Hematopoietic multipotent progenitor cell treated with erythropoietin and hydrocortisone succinate and interleukin-3 and kit ligand, for 6 days (in vitro differentiated cells): ENCODE results near the gene VTI1A.
A peak's percentile ranks its signal among the peaks of the same experiment; 100 is the strongest.
"Not testable (repeated sequence)": the region's sequence is repeated elsewhere in the genome, so short reads cannot be mapped to it uniquely, and the experiment has no call there.

Source experiments
- DNase-seq: peaks from one replicate; pipeline ENCODE4 v3.0.0-alpha.2; 2015

The VTI1A gene

DNA sequence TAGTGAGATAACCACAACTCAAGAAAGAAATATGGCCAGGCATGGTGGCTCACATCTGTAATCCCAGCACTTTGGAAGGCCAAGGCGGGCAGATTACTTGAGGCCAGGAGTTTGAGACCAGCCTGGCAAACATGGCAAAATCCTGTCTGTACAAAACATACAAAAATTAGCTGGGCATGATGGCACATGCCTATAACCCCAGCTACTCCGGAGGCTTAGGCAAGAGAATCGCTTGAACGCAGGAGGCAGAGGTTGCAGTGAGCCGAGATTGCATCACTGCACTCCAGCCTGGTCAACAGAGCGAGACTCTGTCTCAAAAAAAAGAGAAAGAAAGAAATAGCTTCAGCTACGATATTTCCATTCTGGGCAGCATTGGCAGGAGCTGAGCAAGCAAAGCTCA is 143.8 kb downstream of the VTI1A start:
- not testable (repeated sequence) for DNase-seq

- DNase-seq, result no peak
Observed at GRCh38 chr10:112593023-112593422, 146.0 kb downstream of the VTI1A start.

GRCh38 chr10:112601214-112602090 is 154.4 kb downstream of the VTI1A start:
- no peak for DNase-seq

- no peak for DNase-seq
Observed at GRCh38 chr10:112603062-112603461, 156.0 kb downstream of the VTI1A start.

- DNase-seq, result peak; percentile 11
Observed at GRCh38 chr10:112605063-112605462, 158.0 kb downstream of the VTI1A start.

DNA sequence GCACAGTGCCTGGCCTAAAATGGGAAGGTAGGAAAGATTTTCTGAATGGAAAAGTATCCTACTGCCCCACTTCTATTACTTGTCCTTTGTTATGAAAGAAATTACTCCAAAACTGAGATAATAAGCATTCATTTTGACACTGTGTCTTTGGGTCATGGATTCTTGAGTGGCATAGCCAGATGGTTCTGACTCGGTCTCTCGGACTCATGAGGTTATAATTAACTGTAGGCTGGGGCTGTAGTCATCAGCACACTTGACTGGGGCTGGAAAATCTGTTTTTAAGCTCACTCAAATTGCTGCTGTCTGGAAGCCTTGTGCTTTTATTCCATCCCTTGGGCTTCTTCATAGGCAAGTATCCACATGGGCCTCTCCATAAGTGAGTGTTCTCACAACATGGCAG is 160.5 kb downstream of the VTI1A start:
- no peak for DNase-seq

DNA sequence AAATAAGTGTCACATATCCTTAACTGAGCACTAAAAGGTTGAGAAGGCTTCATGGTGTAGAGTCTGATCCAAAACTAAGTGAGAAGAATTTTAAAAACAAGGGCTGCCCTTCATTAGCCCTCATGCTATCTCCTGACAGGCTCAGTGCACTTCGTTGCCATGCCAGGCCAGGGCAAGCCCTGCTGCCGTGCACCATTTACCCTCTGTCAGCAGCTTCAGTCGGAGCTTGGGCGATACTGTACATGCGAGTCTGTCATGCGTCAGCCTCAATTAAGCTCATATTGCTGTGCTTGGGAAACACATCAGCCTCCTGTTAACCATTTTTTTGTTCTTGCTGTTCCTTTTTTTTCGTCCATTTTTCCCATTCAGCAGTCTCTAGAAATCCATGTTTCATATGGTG is 166.6 kb downstream of the VTI1A start:
- no peak for DNase-seq

GRCh38 chr10:112614072-112614471 is 167.1 kb downstream of the VTI1A start:
- DNase-seq, result no peak

DNA sequence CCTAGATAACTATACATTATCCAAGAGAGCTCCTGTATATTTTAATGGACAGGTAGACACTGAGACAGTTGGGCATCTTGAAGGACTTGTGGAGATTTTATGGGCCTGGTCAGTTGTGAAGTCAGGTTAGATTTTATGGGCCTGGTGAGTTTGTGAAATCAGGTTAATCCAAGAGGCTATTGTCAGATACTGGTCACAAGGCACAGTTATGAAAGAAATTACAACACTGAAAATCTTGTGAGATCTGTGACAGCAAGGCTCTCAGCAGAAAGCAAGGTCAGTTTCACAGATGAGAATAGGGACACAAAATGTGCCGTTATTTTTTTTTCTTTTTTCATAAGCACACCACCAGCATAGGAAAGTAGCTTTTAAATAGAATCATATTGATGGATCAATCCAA is 167.6 kb downstream of the VTI1A start:
- DNase-seq, result no peak

DNA sequence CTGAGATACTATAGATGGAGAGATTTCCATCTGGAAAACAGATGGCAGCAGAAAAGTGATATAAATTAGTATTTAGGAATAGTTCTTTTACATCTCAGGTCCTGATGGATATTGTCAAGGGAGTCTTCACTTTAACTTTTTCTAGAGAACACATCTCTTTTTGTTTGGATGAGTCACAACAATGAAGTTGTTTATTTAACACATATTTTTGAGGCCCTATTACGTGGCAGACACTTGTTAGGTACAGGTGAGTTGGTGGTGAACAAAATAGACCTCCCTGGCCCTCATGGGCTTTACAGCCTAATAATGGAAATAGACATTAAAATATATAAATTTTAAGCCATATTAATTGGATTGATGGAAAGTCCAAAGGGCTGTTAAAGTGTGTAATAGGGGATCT is 168.3 kb downstream of the VTI1A start:
- DNase-seq, result no peak

DNA sequence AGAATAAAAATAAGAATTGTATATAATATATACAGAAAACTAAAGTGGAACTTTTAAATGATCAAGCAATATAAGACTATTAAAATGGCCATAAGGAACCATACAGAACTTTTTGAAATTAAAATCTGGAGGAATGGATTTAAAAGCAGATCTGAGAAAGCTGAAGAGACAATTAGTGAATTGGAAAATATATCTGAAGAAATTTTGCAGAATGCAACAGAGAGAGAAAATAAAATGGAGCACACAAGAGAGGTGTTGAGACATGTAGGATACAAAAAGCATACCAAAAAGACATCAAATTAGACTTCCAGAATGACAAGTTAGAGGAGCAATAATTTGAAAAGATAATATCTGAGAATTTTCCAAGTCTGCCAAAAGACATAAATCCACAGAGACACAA is 169.6 kb downstream of the VTI1A start:
- no peak for DNase-seq

GRCh38 chr10:112618814-112619213 is 171.8 kb downstream of the VTI1A start:
- DNase-seq, result no peak

DNA sequence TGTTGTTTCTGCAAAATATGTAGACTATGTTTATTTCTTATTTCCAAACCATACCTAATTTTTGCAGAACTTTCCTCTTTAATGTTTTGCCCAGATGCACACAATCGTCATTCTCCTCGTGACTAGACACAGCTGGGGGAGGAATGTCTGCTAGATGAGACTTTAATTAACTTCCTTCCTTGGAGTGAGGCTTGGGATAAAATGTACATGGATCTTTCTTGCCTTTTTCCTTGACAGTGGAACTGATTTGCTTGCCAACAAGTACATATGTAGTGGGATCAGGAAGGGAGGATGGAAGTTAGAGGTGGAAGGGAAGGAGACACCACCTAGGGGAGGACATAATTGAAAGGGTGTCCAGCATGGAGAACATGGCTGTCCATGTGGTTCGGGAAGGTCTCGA is 172.5 kb downstream of the VTI1A start:
- DNase-seq, result no peak

GRCh38 chr10:112622786-112623185 is 175.8 kb downstream of the VTI1A start:
- DNase-seq, result no peak

GRCh38 chr10:112624546-112625048 is 177.6 kb downstream of the VTI1A start:
- DNase-seq, result no peak

DNA sequence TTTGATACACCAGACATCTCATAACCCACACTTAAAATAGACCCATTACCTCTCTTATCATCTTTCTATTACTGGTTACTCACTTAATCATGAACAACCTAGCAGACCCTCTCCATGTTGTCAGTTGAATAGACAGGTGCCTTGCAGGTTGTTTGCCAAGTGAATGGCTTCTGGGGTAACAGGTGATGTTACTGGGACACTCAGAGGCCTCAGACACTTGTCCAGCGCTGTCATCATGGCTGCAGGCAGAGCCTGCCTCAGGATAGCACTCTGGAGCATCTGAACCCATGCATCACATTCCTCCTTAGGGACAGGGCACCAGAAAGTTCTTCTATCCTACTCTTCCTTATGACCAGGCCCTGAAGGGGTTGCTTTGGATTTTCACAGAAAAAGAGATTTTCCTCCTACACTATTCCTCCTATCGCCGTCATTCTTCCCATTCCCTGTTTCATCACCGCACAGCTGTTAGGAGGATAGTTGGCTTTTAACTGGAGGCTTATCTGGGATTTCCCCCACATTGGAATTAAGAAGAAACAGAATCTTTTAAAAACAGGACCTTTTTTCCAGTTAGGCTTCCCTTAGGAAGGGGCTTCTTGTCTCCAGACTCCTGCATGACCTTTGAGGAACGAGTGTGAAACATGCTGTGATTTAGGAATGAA is 182.1 kb downstream of the VTI1A start:
- no peak for DNase-seq

GRCh38 chr10:112631501-112632400 is 184.7 kb downstream of the VTI1A start:
- no peak for DNase-seq

GRCh38 chr10:112634096-112634830 is 187.2 kb downstream of the VTI1A start:
- DNase-seq, result no peak

GRCh38 chr10:112637901-112638300 is 190.9 kb downstream of the VTI1A start:
- no peak for DNase-seq

GRCh38 chr10:112639298-112639697 is 192.3 kb downstream of the VTI1A start:
- DNase-seq, result no peak

DNA sequence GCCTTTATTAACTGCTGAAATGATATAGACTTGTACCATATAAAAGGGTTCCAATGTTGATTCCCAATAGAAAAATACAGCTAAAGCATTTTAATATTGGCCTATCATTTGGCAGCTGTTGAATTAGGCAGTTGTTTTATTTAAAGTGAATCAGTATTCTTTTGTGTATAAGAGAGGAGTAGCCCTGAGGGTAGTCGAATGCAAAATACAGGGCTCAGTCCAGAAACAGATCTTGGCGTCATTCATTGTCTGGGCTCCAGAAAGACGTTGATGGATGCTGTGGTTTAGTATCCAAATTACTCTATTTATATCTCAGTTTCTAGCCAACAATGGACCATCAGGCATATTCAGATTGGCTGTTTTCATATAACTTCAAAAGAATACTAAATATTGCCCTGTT is 193.6 kb downstream of the VTI1A start:
- DNase-seq, result no peak

DNA sequence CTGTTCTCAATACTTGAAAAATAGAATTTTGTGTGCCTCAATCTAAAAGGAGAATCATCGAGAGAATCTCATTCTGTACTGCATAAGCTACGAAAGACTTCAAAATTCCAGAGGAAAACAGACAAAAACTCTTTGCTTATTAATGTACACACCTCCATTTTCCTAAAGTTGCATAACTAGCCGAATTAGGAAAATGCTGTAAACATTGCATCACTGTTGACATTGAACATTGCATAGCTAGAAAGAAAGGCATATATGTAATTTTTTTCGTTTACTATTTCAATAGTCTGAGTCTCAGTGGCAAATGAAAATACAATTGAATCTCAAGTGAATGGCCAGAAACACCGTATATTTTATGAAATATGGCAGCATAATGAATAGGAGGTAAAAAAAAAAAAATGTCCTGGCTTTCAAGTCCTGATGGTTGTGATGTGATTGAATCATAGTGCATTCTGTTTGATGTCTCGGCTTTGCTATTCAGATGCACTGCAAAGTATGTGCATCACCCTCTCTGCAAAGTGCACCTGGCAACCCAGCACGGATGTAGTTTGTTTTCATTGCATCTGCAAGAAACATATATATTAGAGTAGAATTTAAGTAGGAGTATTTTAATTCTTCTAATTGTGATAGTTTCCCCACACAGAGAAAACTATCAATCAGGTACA is 196.7 kb downstream of the VTI1A start:
- DNase-seq, result no peak
